MG63 (cell line): Measurements from ENCODE around the gene C3orf38. TPM values are rescaled to one million over a fixed set of nuclear protein-coding genes. Genes with fewer than 3 reads are reported as not detected.

ENCODE experiments used
- DNase-seq: peaks from one replicate; pipeline ENCODE4 v3.0.0-alpha.2; 2020
- H3K27me3 ChIP-seq: fragments of 250-450 bp; sonication (Bioruptor Pico); 2 replicates; pipeline ENCODE4 v1.5.1; 2020; ENCODE audit warnings: mild to moderate bottlenecking, moderate library complexity
- H3K36me3 ChIP-seq: fragments of 250-450 bp; sonication (Bioruptor Pico); 2 replicates; pipeline ENCODE4 v1.5.1; 2020; ENCODE audit warnings: mild to moderate bottlenecking, moderate library complexity
- H3K4me3 ChIP-seq: fragments of 250-450 bp; sonication (Bioruptor Pico); 2 replicates; pipeline ENCODE4 v1.5.1; 2020; ENCODE audit warnings: mild to moderate bottlenecking, moderate library complexity
- H3K9me3 ChIP-seq: fragments of 250-450 bp; sonication (Bioruptor Pico); 2 replicates; pipeline ENCODE4 v1.5.1; 2020; ENCODE audit warnings: mild to moderate bottlenecking, moderate library complexity
- total RNA-seq: library from RNA; depleted of rRNA; stranded (reverse); fragments of >200 nt; shearing (Covaris generic); gene quantifications from 2 replicates; pipeline ENCODE4 v1.2.3, GENCODE V29; 2014; ENCODE audit warnings: low replicate concordance; rRNA removed

Gene C3orf38
- total RNA-seq, 1 experiment from 2014 or later: 16.4 TPM

GRCh38 chr3:88198121-88198520, 48.4 kb downstream of the C3orf38 start:
- DNase-seq: no peak
- Histone ChIP-seq H3K36me3 (no peaks in the 10 kb centered on the region), H3K4me3 (no peak overlapping the region), H3K27me3 (no peaks in the 10 kb centered on the region), H3K9me3 (no peaks in the 10 kb centered on the region)

DNA sequence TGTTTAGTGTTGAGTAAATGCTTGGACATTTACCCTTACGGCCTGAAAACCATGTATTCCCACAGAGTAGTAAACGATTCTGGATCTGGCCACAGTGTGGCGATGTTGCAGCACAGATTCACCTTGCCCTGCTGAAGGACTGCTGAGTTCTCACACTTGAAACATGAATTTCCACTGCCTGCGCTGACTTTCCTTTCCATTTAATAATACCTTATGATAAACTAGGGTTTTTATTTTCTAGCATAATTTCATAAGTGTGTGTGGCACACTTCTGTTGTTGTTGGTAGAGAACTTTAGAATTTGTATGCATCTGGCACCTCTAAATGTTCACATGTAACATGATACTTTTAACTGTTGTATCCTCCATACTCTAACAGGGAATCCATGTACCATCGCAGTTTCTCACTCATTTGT, 53.9 kb downstream of the C3orf38 start:
- no peaks in the 10 kb centered on the region for H3K36me3 ChIP-seq
- H3K9me3 ChIP-seq: no peaks in the 10 kb centered on the region
- no peak overlapping the region for H3K4me3 ChIP-seq
- DNase-seq: peak; percentile 34
- H3K27me3 ChIP-seq: no peaks in the 10 kb centered on the region

Other genes starting within 250 kb of the C3orf38 start
- gene CGGBP1, start 91.0 kb upstream of the C3orf38 start, total RNA-seq: 4.7 and 4.8 TPM in 2 replicates
- 3.1 and 6.7 TPM in 2 replicates for gene ZNF654, start 90.7 kb upstream of the C3orf38 start, total RNA-seq